ENCODE data around the gene PLSCR3.

The PLSCR3 gene

DNA sequence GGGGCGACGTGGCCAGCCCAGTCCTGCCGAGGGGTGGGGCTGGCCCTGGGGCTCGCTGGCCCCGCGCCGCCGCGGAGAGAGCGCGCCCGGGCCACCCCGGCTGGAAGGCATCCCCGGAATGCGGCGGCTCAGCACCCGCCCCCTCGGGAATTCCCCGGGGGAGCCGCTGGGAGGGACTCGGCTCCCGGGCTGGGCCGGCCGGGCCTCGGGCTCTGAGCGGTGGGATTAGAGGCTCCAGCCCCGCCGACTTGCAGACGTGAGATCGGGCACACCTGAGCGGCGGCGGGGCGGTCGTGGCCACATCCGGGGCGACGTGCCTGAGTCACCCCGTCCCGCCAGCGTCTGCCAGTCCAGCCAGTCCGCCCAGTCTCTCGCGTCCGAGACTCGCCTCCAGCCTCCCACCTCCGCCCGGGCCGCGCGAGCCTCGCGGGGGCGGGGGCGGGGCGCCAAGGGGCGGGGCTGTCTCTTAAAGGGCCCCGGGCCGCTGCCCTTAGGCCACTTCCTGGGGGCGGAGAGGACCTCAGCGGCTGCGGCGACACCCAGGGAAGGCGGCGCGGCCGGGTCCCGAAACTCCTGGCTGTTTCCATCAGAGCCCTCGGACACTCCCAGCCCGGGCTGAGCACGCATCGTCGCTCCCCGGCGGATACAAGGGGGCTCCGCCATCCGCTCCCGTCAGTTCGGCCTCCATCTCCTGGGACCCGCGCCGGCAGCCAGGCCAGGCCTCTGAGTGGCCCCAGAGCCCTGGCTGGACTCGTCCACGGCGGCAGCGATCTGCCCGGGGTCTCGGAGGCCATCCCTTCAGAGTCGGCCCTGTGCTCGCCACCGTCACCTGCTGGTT, 42.4 kb downstream of the PLSCR3 start, which contains the start of gene KCTD11:
TSS of gene KCTD11 (plus strand) at position 498 of the 838 bp plus-strand sequence.
- Mint-ChIP-seq H3K36me3 (peaks cover 47% of the 10 kb centered on the region), H3K4me1 (peaks cover 68% of the 10 kb centered on the region)
- CTCF ChIA-PET: interaction anchor here (0.8 to 4.4 kb wide), 5 partner anchors 16 to 209 kb away, joined by 3 to 29 read pairs (median 3); partner anchors contain the start of genes ACAP1 and NEURL4

DNA sequence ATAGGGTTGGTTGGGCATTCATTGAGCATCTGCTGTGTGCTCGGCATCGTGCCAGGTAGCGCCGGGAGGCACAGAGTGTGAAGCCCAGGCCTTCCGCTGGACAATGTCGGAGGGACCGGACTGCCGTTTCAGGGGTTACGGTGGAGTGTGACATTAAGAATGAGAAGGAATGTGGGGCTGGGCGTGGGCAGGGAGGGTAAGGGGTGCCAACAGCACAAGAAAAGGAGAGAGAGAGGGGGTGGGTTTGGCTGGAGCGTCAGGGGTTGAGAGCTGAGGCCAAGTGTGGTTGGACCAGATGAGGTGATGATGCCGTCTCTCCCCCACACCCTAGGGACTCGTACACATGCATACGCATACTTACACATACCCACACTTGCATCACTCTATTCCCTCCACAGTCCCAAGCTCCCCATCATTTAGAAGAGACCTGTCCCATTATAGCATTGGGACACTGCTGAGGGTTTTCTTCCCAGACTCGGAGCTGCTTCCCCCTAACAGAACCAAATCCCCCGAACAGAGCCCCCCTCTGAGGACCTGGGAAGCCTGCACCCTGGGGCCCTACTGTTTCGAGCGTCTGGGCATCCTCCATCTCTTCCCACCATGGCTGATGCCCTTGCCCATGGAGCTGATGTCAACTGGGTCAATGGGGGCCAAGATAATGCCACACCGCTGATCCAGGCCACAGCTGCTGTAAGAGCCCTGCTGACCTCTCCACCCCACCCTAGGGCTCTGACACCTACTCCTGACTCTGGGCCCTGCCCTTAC, 45.7 kb downstream of the PLSCR3 start:
- CTCF ChIA-PET: interaction anchor here (1.0 to 4.4 kb wide), 6 partner anchors 12 to 303 kb away, joined by 3 to 29 read pairs (median 3); partner anchors contain the start of genes ACAP1 and NEURL4
- H3K4me1 Mint-ChIP-seq: peaks cover 53% of the 10 kb centered on the region
- no peak overlapping the region for H3K4me3 Mint-ChIP-seq
- DNase-seq: no peak
- H3K36me3 Mint-ChIP-seq: peaks cover 70% of the 10 kb centered on the region
- H3K9me3 Mint-ChIP-seq: no peaks in the 10 kb centered on the region
- H3K27me3 Mint-ChIP-seq: peaks cover 4% of the 10 kb centered on the region
- H3K27ac Mint-ChIP-seq: peak overlapping the region; percentile 37

More for the DNA sequence above, 42.4 kb downstream of the PLSCR3 start, which contains the start of gene KCTD11:
- peak; percentile 83 for DNase-seq
- Mint-ChIP-seq H3K9me3 (no peaks in the 10 kb centered on the region), H3K27me3 (peaks cover 14% of the 10 kb centered on the region), H3K27ac (peak within 1 kb of the TSS; percentile 76), H3K4me3 (peak within 1 kb of the TSS; percentile 74)

- CTCF ChIA-PET: interaction anchor here (0.7 to 4.4 kb wide), 4 partner anchors 12 to 302 kb away, joined by 3 to 29 read pairs (median 4); partner anchors contain the start of gene ACAP1
- H3K27ac Mint-ChIP-seq: peak overlapping the region; percentile 42
- peaks cover 4% of the 10 kb centered on the region for H3K27me3 Mint-ChIP-seq
- no peak for DNase-seq
- no peak overlapping the region for H3K4me3 Mint-ChIP-seq
- peaks cover 49% of the 10 kb centered on the region for H3K4me1 Mint-ChIP-seq
- no peaks in the 10 kb centered on the region for H3K9me3 Mint-ChIP-seq
- peaks cover 72% of the 10 kb centered on the region for H3K36me3 Mint-ChIP-seq
Observed at GRCh38 chr17:7347630-7348477, 46.5 kb downstream of the PLSCR3 start.

GRCh38 chr17:7346761-7347614, 47.3 kb downstream of the PLSCR3 start:
- no peak for DNase-seq
- Mint-ChIP-seq H3K9me3 (no peaks in the 10 kb centered on the region), H3K4me3 (no peak overlapping the region), H3K27me3 (peaks cover 4% of the 10 kb centered on the region), H3K36me3 (peaks cover 68% of the 10 kb centered on the region), H3K27ac (no peak overlapping the region), H3K4me1 (peaks cover 43% of the 10 kb centered on the region)
- CTCF ChIA-PET: interaction anchor here (2.9 to 4.1 kb wide), 2 partner anchors 10 to 22 kb away, joined by 13 to 29 read pairs; partner anchors contain the start of gene ACAP1

- Mint-ChIP-seq H3K27ac (no peak overlapping the region), H3K4me3 (no peak overlapping the region), H3K36me3 (peaks cover 63% of the 10 kb centered on the region), H3K9me3 (no peaks in the 10 kb centered on the region), H3K27me3 (no peaks in the 10 kb centered on the region), H3K4me1 (peaks cover 36% of the 10 kb centered on the region)
- DNase-seq: no peak
- CTCF ChIA-PET: interaction anchor here (1.9 to 4.1 kb wide), 2 partner anchors 13 to 18 kb away, joined by 7 to 29 read pairs; no protein-coding TSS in a partner anchor
Observed at GRCh38 chr17:7343250-7343649, 51.1 kb downstream of the PLSCR3 start.

DNA sequence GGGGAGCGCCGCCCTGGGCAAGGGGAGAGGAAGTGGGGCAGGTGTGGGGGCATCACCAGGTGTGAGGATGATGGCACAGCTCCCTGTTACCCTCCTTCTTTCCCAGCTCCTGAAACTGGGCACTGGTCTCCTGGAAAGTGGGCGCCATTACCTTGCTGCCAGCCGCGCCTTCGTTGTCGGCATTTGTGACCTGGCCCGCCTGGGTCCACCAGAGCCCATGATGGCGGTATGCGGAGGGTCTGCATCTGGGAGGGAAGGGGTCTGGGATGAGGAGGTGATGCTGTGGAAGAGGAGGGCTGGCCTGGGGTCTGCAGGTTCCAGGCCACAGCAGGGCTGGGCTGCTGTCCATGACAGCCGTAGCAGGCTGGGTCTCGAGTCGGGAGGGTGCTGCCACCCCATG, 52.5 kb downstream of the PLSCR3 start:
- DNase-seq: no peak
- peak overlapping the region; percentile 28 for H3K27ac Mint-ChIP-seq
- H3K4me1 Mint-ChIP-seq: peaks cover 41% of the 10 kb centered on the region
- H3K27me3 Mint-ChIP-seq: no peaks in the 10 kb centered on the region
- H3K9me3 Mint-ChIP-seq: no peaks in the 10 kb centered on the region
- no peak overlapping the region for H3K4me3 Mint-ChIP-seq
- CTCF ChIA-PET: interaction anchor here (1.1 to 2.0 kb wide), 4 partner anchors 12 to 28 kb away, joined by 4 to 7 read pairs (median 5); partner anchors contain the start of gene NEURL4
- H3K36me3 Mint-ChIP-seq: peaks cover 64% of the 10 kb centered on the region

GRCh38 chr17:7340179-7340578, 54.1 kb downstream of the PLSCR3 start:
- Mint-ChIP-seq H3K4me1 (peaks cover 52% of the 10 kb centered on the region), H3K27me3 (no peaks in the 10 kb centered on the region), H3K36me3 (peaks cover 56% of the 10 kb centered on the region), H3K4me3 (no peak overlapping the region), H3K9me3 (no peaks in the 10 kb centered on the region), H3K27ac (no peak overlapping the region)
- DNase-seq: no peak
- CTCF ChIA-PET: interaction anchor here (2.0 to 6.3 kb wide), 2 partner anchors 15 to 27 kb away, joined by 4 to 54 read pairs; no protein-coding TSS in a partner anchor
